GM21737 (cell line): ENCODE data around the gene ZNF668.
A peak's percentile ranks its signal among the peaks of the same experiment; 100 is the strongest.
"Not testable (repeated sequence)": the region's sequence is repeated elsewhere in the genome, so short reads cannot be mapped to it uniquely, and the experiment has no call there.

Experiments
- ATAC-seq: cut with Tn5 transposase; IDR thresholded peaks from one replicate; pipeline ENCODE4 v1.9.1; 2021; ENCODE audit warnings: mild to moderate bottlenecking, moderate library complexity; ENCODE audit not compliant: unreplicated experiment

The ZNF668 gene

DNA sequence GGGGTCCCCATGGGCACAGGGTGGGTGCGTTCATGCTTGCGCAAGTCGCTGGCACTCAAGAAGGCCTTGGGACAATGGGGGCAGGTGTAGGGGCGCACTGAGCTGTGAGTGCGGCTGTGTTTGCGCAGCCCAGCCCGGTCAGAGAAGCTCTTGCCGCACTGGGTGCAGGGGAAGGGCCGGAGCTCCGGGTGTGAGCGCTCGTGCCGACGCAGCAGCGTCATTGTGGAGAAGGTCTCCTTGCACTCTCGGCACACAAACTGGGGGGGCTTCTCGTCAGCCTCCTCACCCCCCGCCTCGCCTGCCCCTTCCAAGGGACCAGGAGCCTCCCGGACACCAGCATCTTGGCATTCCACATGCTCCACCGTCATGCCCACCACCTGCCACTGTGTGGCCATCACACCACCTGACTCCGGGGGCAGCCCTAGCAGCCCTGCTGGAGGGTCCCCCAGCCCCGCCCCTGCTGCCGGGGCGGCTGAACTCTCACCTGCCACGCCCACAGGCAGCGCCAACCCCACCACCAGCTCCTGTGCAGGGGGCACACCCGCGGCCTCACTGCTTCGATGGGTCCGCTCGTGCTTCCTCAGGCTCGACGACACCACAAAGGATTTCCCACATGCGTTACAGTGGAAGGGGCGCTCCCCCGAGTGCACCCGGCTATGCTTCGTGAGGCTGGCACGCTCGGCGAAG is 12.8 kb downstream of the ZNF668 start:
- ATAC-seq = no peak

DNA sequence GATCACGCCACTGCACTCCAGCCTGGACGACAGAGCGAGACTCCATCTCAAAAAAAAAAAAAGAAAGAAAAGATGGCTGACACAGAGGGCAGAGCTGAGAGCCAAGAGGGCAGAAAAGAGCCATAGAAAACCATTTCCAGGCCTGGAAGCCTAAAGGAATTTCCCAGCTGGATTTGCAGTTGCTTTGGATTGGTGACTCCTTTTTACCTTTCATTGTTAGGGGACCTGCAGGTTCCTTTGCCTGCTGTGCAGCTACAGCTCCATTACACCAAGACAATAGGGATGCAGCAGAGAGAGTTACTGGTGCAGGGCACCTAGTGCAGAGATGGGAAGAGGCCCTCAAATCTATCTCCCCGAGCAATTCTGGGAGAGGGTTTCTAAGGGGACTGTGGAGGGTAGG is 18.4 kb downstream of the ZNF668 start:
- no peak for ATAC-seq

DNA sequence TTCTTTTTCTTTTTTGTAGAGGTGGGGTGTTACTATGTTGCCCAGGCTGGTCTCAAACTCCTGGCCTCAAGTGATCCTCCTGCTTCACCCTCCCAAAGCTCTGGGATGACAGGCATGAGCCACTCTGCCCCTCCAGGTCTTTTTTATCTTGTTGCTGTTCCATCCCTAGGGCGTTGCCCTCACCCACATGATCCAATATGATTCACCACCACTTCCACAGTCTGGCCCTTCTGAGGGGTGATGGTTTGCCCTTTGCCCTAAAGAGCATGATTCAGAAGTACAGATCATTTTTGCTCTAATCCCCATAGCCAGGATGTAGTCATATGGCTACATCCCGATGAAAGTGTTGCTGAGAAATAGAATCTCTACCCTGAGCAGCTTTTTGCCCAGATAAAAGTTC is 21.9 kb downstream of the ZNF668 start:
- ATAC-seq = no peak

DNA sequence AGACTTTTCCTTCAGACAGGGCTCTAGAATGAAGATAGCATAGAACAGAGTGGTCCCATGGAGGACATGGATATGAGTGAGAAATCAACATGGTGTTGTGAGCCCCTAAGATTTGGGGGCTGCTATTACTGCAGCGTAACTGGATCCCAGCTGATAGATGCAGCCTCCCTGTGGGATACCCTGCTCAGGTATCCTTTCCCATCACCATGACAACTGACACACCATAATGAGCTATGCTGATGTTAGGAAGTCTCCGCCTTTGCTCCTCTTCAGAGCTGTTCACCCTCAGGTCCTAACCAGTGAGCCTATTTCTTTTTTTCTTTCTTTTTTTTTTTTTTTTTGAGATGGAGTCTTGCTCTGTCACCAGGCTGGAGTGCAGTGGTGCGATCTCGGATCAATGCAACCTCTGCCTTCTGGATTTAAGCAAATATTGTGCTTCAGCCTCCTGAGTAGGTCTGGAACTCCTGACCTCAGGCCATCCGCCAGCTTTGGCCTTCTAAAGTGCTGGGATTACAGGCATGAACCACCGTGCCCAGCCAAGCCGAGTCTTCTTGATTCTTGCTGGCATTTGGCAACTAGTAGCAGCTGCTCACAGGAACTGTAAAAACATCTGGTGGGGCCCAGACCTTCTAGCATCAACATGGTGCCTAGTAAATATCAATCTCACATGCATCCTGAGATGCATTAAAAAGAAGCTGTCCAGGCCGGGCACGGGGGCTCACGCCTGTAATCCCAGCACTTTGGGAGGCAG is 23.6 kb downstream of the ZNF668 start:
- ATAC-seq = no peak

DNA sequence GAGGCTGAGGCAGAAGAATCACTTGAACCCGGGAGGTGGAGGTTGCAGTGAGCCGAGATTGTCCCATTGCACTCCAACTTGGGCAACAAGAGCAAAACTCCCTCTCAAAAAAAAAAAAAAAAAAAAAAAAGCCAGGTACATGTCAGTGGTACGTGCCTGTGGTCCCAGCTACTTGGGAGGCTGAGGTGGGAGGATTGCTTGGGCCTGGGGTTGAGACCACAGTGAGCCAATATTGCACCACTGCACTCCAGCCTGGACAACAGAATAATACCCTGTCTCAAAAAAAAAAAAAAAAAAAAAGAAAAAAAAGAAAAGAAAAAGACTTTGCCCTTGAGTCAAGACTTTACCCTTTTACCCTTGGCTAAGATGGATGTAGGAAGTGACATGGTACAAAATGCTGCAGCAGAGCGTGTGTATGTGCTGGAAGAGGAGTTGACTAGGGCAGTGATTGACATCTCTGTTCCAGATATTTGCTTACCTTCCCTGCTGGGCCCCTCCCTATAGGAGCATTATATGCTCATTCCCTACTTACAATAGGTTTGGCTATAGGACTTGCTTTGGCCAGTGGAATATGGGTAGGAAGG is 30.1 kb downstream of the ZNF668 start:
- no peak for ATAC-seq

DNA sequence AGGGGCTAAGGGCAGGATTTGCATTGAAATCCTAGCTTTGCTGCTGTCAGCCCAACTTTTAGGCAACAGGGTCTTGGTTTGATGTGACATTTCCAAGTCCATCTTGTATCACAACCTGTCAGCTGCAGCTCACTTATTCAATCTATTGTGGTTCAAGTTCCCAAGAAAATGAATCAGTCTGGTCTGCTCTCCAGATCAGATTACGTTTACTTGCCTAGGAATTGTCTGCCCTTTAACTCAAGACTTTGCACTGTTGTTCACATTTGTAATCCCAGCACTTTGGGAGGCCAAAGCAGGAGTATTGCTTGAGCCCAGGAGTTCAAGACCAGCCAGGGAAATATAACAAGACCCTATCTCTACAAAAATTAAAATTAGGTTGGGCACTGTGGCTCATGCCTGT is 30.7 kb downstream of the ZNF668 start:
- no peak for ATAC-seq

DNA sequence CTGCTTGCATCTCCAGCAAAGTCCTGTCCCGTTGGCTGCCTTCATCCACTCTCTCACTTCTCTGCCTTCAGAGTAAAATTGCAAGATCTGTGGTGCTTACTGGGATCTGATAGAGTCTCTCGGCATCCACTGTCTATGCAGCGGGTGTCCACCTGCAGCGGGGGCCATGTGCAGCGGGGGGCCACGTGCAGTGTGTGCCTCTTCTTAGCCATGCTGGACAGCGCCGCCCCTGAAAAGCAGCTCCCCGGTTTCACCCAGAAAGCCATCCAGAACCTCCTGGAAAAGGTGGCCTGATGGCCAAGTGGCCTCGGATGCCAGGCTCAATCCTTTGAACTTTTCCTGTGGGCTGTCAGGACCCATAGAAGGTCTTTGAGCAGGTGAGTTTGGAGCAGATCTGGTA is 31.2 kb downstream of the ZNF668 start:
- no peak for ATAC-seq

DNA sequence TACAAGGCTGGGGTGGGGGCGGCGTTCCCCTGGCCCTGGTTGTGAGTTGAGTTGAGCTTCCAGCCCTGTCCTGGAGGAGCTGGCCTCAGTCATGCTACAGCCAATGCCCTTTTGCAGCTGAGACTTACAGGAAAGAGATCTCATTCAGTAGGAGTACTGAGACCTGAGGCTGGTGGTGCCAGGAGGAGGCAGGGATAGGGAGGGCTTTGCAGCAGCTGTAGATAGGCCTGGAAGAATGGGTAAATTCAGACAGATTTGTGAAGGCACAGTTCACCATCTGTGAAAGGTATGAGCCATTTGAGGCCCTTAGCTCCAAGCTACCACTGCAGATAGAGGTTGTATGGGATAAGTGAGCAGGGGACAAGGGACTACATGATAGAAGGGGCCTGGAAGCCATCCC is 35.0 kb downstream of the ZNF668 start:
- ATAC-seq = no peak

DNA sequence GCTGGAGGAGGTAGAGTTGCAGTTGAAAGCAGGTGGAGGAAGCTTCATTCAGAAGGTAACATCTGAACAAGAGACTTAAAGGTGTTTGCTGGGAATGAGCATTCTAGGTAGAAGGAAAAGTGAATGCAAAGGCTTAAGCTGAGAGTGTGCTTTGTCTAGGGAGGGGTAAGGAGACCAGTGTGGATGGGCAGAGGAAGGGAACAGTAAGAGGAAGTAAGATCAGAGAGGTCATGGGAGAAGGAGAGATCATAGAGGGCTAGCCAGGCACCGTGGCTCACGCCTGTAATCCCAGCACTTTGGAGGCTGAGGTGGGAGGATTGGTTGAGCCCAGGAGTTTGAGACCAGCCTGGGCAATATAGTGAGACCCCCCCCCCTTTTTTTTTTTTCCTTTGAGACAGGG is 37.3 kb downstream of the ZNF668 start:
- no peak for ATAC-seq

DNA sequence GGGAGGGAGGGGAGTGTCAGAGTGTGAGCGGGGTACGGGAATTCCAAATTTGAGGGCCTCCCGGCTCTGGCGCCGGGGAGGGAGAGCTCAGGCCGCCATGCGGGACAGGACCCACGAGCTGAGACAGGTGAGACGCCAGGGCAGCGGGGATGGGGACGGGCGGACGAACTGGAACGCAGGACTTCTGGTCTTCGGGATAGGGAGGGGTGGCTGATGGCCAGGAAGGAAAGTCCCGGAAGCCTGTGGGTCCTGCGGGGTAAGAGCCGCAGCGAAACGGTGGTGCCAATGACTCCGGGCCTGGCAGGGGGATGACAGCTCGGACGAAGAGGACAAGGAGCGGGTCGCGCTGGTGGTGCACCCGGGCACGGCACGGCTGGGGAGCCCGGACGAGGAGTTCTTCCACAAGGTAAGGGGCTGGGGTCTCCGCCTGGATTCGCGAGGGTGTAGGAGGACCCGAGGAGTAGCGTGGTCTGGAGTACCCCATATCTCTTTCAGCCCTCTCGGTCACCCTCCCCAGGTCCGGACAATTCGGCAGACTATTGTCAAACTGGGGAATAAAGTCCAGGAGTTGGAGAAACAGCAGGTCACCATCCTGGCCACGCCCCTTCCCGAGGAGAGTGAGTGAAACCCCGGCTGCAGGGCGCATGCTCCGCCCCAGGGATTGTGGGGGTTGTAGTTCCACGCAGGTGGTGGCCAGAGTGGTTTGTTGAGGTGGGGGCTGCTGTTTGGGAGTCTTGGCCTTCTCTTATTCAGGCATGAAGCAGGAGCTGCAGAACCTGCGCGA is 40.1 kb downstream of the ZNF668 start:
- peak; percentile 43 for ATAC-seq

DNA sequence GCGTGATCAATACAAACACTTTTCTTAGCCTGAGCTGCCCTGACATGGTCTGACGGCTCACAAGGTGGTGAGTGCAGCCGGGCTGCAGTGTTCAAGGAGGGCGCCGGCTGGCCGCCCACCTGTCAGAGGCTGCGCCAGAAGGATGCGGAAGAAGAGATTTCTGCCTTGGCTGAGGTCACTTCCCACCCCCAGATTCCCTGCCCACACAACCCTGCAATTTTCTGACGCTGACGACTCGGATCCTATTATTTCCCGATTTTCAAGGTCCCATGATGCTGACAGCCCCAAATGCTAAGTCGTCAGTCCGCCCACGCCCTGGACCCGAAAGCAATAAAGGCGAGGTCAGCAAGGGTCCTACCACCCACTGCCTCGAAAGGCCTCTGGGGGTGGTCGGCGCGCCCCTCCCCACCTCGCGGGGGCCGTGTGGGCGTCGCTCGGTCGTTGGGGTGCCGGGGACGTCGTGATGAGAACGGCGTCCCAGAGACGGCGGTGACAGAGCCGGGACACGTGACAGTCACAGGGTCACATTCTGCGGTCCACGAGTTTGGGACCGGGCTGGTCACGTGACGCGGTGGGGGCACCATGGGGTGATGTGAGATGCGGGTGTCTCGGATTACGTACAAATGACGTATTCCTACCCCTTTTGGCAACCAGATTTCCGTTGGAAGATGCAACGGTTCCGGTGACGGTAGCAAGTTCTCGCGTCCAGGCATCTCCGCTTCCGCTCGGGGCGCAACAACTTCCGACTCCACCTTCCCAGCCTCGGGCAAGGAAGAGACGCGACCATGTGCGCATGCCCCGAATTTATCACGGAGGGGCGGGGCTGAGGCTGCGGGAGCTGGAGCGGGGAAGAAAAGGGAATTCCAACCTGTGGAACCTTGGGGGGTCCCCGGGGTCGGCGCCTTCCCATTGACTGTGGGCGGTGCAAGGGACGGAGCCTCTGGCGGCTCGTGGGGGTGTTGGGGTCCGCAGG is 41.0 kb downstream of the ZNF668 start, which contains the start of gene STX4:
Gene STX4, plus strand, starts transcription at position 823 of the 973 bp plus-strand sequence. CDS start 248 bp downstream, outside the sequence.
- peak; percentile 51 for ATAC-seq

DNA sequence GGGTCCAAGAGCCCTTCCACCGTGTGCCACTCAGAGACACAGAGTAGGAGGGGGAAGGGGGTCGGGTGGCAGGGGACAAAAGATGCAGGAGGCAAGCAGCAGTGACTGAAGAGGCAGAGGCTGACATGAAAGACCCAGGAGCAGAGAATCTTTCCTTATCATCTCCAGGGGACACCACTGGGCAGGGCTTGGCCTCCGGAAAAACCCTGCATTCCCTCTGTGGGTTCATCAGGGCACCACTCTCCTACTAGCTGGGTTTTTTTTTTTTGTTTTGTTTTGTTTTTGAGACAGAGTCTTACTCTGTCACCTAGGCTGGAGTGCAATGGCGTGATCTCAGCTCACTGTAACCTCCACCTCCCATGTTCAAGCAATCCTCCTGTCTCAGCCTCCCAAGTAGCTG is 42.8 kb downstream of the ZNF668 start:
- ATAC-seq = no peak

DNA sequence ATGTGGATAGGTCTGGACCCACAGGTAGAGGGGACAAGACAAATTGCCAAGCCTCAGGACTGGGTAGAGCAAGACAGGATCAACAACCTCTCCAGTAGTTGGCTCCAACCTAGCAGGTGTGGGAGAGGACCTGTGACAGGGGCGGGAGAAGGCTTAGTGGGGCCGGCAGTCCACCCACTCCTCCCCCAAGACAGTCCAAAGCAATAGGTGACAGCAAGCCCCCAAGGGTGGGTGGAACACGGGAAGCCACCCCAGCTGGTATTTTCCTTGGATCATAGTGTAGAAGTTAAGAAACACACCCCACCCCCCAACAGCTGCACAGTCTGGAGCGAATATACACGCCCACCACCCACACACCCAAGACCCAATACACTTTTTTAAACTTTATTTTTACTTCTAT is 44.8 kb downstream of the ZNF668 start:
- ATAC-seq = no peak

DNA sequence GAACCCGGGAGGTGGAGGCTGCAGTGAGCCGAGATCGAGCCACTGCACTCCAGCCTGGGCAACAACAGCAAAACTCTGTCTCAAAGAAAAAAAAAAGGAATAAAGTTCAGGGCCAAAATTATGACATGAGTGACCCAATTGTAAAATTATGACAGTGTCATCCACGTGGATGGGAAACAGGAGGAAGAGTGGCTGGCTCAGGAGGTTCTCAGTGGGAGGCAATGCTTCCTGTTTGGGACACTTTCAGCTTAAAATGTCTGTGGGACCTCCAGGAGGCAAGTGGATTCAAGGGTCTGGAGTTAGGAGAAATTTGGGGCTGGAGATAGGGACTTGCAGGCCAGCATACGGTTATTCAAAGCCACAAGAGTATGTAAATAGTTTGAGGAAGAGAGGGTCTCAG is 48.7 kb downstream of the ZNF668 start:
- no peak for ATAC-seq

DNA sequence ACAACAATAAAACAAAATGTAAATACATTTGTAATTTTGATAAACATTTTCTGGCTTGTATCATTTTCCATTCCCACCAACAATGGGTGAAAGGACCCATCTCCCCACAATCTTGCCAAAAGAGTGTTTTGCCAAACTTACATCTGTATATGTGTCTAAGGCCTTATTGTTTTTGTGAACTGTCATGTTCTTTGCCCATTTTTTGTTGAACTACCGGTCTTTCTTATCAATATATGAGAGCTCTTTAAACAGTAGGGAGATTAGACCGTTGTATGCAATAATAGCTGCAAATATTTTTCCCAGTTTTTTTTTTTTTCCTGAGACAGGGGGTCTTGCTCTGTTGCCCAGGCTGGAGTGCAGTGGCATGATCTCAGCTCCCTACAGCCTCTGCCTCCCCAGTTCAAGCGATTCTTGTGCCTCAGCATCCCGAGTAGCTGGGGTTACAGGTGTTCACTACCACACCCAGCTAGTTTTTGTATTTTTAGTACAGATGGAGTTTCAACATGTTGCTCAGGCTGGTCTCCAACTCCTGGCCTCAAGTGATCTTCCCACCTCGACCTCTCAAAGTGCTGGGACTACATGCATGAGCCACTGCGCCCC is 50.3 kb downstream of the ZNF668 start:
- no peak for ATAC-seq

DNA sequence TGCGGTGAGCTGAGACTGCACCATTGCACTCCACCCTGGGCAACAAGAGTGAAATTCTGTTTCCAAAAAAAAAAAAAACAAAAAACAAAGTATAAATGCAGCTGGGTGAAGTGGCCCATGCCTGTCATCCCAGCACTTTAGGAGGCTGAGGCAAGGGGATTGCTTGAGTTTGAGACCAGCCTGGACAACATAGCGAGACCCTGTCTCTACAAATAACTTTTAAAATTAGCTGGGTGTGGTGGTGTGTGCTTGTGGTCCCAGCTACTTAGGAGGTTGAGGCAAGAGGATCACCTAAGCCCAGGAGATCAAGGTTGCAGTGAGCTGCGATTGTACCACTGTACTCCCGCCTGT is 50.8 kb downstream of the ZNF668 start:
- ATAC-seq = no peak

DNA sequence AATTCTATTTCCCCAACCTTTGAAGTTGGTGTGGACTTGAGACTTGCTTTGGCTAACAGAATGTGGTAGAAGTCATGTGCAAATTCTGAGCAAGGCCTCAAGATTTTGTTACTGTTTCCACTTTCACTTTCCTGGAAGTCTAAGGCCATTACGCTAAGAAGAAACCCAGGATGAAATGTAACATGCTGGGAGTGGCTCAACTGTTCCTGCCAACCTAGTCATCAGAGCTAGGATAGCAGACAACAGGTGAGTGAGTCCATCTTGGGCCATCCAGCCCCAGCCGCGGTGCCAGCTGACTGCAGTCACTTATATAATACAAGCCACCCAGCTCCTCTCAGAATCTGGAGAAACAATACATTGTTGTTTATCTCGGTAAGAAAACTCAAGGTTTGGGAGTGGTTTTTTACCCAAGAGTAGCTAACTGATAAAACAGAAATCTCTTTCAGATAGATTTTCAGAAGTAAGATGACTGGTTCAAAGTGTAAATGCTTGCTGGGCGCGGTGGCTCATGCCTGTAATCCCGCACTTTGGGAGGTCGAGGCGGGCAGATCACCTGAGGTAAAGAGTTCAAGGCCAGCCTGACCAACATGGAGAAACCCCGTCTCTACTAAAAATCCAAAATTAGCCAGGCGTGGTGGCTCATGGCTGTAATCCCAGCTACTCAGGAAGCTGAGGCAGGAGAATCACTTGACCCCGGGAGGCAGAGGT is 51.3 kb downstream of the ZNF668 start:
- ATAC-seq = no peak

DNA sequence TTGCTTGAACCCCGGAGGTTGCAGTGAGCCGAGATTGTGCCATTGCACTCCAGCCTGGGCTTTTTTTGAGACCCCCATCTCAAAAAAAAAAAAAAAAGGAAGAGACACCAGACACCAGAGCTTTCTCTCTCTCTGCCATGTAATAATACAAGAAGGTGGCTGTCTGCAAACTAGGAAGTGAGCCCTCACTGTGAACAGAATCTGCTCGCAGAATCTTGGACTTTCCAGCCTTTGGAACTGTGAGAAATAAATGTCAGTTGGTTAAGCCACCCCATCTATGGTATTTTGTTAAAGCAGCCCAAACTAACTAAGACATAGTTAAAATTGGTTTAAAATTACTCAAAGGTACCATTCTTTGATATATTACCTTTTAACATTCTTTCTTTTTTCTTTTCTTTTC is 53.5 kb downstream of the ZNF668 start:
- ATAC-seq = no peak

DNA sequence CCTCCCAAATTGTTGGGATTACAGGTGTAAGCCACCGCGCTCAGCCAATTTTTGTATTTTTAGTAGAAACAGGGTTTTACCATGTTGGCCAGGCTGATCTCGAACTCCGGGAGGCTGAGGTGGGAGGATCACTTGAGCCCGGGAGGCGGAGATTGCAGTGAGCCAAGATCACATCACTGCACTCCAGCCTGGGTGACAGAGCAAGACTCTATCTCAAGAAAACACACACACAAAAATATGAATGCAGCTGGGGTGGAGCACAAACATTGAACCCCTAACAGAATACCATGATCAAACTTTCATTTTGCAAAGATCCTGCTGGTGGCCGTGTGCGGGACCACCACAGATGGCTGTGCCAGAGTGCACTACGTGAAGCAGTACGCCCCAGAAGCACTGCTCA is 56.3 kb downstream of the ZNF668 start:
- not testable (repeated sequence) for ATAC-seq
